GM21529 (cell line): Measurements from ENCODE around the gene NOG.

ENCODE experiments used
- ATAC-seq: cut with Tn5 transposase; IDR thresholded peaks from one replicate; pipeline ENCODE4 v1.9.1; 2021; ENCODE audit not compliant: unreplicated experiment

The NOG gene

DNA sequence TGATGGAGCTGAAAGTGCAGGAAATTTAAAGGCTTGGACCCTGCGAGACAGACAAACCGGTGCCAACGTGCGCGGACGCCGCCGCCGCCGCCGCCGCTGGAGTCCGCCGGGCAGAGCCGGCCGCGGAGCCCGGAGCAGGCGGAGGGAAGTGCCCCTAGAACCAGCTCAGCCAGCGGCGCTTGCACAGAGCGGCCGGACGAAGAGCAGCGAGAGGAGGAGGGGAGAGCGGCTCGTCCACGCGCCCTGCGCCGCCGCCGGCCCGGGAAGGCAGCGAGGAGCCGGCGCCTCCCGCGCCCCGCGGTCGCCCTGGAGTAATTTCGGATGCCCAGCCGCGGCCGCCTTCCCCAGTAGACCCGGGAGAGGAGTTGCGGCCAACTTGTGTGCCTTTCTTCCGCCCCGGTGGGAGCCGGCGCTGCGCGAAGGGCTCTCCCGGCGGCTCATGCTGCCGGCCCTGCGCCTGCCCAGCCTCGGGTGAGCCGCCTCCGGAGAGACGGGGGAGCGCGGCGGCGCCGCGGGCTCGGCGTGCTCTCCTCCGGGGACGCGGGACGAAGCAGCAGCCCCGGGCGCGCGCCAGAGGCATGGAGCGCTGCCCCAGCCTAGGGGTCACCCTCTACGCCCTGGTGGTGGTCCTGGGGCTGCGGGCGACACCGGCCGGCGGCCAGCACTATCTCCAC lies at the start of gene NOG:
TSS of gene NOG (plus strand) at position 54 of the 674 bp plus-strand sequence. CDS start at position 579, 525 bp downstream.
- ATAC-seq, result no peak

DNA sequence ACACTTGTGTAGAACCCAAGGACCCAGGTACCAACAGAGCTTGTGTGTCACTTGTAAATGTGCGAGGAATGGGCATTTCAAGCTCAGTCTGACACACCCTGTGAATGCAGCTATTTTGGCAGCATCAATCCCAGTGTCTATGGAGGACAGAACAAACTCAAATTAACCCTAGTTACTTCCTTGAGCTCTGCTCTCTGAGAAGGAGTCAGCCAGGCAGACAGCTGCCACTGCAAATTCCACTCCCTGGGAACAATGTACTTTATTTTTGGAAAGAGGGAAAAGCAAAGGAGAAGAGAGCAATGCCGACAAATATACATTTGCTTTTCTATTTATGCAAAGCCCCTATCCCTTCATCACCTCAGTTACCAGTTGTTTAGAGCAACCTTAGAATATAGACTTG lies 48.4 kb upstream of the NOG start:
- no peak for ATAC-seq

DNA sequence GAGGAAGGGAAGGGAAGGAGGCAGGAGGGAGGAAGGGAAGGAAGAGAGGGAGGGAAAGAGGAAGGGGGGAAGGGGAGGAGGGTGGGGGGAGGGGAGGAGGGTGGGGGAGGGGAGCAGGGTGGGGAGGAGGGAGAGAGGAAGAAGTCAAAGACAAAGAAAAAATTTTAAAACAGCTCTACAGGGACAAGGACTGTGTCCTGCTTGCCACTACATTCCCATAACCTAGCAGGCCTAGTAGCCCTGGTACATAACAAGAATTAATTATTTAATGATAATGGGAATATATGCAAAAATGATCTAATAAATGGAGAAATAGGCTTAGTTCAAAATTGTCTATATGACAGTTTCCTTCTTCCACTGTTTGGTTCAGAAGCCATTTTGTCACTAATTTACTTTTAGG lies 47.6 kb upstream of the NOG start:
- no peak for ATAC-seq

DNA sequence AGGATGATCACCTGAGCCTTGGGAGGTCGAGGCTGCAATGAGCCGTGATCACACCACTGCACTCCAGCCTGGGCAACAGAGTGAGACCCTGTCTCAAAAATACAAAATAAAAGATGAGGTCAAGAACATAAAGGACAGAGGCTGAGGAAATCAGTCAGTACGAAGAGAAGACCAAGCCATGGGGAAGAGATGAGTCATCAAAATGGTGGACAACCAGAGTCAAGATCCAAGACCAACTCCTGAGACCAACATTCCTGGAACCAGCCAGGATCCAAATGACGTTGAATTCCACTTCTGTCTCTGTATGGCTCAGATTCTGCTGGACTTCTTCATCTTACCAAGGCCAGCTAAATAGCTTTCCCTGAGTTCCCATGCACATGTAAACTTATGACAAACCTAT lies 44.8 kb upstream of the NOG start:
- no peak for ATAC-seq

DNA sequence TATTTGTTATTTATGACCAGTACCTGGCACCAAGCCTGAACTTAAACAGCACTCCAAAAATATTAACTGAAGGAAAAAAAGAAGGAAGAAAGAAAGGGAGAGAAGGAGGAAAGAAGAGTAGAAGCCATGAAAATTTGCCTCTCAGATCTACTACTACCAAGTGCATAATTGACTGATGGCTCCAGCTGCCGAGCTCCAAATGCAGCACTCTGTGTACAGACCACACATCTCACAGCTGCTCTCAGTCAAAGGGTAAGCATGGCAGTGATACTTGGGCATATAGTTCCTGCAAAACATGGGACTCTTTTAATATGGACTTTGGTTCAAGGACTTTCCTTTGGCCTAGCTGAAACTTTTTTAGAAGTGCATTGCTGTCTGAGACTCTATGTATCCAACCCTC lies 44.0 kb upstream of the NOG start:
- ATAC-seq, result no peak

DNA sequence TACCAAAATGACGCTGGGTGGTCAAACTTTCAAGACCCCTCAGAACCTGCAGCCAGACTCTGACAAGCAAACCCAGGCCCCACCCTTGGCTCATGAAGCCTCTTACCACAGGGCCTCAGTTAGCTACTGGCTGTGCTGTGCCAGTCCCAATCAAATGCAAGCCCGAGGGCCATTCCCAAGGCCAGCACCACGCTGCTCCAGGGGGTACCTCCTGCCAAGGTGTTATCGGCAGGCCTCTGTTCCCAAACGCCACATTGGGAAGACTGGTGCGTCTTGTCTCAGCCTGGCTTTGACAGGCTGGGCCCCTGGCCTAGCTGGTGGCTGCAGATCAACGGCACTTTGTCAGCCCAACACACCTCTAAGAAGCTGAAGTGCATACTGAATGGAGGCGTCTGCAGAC lies 35.8 kb upstream of the NOG start:
- ATAC-seq, result no peak

DNA sequence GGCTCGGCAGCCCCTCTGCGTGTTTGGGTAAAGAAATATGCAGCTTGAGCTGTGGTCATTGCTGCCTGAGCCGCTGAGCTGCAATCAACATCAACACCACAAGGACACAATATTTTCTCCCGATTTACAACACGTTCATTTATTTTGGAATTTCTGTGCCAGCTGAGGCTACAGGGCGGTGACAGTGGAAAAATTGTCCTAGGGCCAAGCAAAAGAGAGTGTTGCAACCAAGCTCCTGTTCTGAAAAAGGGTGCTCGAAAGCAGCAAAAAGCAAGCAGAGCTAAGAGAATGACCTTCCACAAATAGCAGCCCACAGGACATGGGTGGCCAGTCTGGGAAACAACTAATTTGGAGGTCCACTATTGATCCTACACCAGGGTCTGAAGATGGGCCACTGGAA lies 35.4 kb upstream of the NOG start:
- no peak for ATAC-seq

DNA sequence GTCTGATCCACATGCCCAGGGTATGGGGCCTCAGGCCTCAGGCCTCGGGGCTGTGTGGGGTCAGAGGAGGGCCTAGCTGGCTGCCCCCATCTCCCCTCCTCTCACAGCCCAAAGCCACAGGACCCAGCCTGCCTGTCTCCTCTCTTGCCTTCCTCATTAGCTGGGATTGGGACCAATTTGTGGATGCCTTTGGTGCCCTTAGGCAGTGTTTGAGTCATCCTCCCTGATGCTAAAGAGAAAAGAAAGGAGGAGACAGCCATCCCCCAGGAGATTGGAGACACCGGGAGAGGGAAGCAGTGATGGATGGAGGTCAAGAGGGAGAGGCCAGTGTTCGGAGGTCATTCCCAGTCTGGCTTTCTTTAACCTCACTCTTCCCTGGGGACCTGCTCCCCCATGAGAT lies 23.3 kb upstream of the NOG start:
- ATAC-seq, result no peak

DNA sequence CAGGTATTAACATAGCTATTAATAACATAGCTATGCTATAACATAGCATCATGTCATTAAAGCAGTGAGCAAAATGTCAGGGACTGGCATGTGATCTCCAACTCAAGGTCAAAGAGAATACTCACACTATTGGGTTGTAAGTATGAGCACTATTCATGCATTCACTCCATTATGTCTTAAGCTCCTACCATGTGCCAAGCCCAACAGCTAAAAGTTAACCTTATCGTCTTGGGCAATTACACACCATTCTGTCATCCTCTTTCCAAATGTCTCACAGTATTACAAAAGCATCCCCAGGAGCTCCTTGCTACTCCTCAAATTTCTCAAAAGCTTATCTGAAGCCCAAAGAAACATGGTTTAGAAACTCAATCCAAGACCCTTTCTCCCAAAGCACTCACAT lies 22.0 kb upstream of the NOG start:
- no peak for ATAC-seq

DNA sequence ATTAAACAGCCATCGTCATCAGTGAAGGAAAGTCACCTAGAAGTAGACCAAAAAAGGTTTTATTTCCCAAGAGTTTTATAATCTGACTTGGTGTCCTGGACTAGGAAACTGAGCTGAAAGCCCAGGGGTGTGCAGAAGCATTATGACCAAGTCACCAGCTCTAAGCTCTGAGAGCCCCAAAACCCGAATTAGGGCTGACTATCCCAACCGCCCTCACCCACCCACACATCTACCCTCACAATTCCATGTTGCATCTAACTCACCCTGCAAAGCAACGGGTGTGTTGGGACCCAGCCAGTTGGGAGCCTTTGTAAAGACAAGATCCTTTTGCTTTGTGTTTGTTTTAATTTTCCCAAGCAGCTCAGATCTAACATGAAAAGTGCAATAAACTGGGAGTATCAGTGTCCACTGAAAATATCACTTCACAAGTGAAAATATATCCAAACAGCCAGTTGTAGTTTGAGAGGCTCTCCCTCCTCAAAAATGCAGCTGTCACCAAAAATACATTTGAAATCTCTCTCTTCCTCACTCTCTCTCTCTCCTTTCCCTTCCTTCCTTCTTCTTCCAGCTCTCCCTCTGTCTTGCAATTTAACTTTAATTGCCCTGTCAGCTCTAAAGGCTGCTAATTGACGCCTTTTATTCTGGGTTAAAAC lies 16.2 kb upstream of the NOG start:
- no peak for ATAC-seq

DNA sequence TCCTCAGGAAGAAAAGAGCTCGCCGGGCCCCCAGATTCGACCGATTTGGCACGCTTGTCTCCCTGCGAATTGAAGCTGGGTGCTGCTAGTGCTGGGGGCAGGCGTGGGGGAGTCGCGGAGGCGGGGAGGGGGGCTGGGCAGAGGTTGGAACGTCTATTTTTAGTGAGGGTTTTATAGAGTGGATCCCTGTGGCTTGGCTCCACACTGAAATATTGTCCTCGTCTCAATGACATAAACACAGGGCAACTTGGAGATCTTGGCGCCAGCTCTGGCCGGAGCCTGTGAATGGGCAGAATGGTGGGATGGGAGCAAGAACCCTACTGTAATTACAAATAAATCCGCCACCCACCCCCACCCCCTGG lies 15.7 kb upstream of the NOG start:
- ATAC-seq, result no peak

DNA sequence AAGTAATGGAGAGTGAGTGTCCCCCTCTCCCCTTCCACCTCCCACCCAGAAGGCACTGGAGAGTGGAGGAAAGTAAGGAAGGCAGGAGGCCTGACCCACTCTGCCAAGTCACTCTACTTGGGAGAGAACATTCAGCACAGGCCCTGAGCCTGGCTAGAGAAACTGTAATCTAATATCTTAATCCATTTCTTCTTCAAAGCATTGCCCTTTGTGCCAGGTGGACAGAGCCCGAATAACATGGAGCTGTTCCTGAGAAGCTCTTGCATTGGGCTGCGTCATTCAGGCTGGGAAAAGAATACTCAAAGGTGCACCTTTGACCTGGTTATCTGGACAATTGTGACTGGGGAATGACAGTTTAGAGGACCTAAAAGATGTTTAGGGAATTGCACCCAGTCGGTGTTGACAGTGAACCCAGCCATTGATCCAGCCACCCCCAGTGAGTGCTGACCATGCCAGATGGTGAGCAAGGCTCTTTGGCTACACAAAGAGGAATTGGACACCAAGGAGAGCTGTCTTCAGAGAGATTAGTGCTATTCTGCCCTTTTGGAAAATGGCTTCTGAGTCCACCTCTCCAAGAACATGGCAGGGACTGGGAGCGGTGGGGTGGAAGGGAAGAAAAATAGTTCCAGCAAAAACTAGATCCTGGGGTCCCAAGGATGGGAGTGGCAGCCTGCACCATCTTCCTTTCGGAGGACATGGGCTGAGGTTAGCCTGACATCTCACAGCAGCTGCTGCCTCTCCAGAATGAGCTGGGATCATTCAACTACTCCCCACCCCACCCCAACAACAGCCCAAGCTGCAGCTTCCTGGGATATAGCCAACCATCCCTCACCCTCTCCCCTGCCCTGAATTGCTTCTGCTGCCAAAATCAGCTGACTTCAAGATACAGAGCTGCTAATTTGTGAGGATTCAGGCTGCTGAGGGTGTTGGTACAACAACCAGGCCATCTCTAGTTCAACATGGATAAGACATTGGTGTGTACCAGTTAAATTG lies 11.6 kb upstream of the NOG start:
- ATAC-seq, result no peak

DNA sequence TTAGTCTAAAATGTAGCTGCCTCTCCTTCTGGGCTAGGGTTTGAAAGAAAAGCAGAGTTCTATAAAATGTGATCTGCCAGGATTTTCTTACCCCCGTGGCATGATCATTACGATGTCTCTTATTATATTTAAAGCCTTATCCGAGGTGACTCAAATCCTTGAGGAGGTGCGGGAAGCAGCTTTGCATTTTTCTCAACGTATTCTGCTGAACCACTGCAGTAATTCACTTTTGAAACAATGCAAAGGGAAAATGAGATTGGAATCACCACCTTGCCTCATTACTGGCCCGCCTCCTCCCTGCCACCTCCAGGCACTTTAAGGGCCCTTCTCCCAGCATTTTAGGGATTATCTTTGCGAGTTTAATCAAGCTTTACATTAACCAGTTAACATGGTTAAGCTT lies 9.7 kb upstream of the NOG start:
- no peak for ATAC-seq

DNA sequence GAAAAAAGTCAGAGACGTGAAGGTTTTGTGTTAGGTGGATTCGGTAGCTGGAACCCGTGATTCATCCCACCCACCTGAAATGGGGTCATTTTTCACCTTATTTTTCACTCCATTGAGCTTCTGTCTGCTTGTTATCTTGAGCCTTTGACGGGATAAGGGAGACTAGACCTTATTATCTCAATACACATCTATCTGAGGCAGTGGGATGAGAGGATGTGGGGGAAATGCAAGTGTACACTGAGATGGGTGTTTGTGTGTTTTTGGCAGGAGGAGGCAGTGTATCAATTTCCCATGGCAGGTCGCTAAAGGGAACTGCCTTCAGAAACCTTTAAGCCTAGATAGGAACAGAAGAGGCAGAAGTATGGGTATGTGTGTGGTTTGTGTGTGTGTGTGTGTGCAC lies 6.2 kb upstream of the NOG start:
- no peak for ATAC-seq

DNA sequence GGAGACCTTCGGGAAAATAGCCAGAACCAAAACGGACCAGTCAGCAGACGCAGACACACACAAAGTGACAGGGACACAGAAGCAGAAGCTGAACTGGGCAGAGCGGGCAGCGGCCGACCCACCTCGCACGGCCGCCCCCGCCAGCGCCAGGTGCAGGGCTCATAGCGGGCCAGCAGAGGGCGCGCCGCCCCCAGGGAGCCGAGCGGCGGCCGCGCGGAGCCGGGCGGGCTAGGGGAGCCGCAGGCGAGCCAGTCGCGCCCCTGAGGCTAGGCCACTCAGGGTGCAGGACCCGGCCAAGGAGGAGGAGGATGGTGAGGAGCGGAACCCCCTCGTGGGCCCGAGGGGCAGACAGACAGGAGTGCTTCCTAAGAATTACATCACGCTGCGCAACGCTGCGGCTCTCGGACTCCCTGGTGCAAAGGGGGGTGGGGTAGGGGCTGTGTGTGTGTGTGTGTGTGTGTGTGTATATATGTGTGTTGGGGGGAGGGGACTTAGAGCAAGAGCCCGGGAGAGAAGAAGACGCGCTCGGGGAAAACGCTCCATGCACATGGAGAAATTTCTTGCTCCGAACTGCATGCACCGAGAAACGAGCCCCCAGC lies 913 bp upstream of the NOG start:
- ATAC-seq, result no peak

DNA sequence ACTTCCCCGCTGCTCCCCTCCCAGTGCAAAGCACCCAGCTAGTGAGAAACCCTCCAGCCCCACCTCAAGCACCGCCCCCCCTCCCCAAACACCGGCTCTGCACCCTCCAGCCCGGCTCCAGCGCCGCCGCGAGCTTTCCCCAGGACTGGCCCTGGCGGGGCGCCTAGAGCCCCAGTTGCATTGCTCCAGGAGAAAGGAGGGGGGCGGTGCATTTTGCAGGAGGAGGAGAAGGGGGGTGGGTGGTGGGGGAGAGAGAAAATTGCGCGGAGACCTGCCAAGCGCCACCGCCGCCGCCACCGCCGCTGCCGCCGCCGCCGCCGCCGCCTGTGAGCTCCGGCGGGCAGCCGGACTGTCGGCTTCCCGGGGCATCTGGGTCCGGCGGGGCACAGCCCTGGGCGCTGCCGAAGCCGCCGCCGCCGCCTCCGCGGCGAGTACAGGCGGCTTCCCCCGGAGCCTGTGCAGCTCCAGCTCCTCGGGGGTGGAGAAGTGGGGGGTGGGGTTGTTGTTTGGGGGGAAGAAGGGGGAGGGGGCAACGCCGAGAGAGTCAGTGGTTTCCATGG lies 333 bp upstream of the NOG start:
- ATAC-seq, result no peak

DNA sequence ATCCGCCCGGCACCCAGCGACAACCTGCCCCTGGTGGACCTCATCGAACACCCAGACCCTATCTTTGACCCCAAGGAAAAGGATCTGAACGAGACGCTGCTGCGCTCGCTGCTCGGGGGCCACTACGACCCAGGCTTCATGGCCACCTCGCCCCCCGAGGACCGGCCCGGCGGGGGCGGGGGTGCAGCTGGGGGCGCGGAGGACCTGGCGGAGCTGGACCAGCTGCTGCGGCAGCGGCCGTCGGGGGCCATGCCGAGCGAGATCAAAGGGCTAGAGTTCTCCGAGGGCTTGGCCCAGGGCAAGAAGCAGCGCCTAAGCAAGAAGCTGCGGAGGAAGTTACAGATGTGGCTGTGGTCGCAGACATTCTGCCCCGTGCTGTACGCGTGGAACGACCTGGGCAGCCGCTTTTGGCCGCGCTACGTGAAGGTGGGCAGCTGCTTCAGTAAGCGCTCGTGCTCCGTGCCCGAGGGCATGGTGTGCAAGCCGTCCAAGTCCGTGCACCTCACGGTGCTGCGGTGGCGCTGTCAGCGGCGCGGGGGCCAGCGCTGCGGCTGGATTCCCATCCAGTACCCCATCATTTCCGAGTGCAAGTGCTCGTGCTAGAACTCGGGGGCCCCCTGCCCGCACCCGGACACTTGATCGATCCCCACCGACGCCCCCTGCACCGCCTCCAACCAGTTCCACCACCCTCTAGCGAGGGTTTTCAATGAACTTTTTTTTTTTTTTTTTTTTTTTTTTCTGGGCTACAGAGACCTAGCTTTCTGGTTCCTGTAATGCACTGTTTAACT lies 1.0 kb downstream of the NOG start:
- ATAC-seq, result no peak

DNA sequence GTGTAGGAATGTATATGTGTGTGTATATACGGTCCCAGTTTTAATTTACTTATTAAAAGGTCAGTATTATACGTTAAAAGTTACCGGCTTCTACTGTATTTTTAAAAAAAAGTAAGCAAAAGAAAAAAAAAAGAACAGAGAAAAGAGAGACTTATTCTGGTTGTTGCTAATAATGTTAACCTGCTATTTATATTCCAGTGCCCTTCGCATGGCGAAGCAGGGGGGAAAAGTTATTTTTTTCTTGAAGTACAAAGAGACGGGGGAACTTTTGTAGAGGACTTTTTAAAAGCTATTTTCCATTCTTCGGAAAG lies 1.6 kb downstream of the NOG start:
- ATAC-seq, result no peak

DNA sequence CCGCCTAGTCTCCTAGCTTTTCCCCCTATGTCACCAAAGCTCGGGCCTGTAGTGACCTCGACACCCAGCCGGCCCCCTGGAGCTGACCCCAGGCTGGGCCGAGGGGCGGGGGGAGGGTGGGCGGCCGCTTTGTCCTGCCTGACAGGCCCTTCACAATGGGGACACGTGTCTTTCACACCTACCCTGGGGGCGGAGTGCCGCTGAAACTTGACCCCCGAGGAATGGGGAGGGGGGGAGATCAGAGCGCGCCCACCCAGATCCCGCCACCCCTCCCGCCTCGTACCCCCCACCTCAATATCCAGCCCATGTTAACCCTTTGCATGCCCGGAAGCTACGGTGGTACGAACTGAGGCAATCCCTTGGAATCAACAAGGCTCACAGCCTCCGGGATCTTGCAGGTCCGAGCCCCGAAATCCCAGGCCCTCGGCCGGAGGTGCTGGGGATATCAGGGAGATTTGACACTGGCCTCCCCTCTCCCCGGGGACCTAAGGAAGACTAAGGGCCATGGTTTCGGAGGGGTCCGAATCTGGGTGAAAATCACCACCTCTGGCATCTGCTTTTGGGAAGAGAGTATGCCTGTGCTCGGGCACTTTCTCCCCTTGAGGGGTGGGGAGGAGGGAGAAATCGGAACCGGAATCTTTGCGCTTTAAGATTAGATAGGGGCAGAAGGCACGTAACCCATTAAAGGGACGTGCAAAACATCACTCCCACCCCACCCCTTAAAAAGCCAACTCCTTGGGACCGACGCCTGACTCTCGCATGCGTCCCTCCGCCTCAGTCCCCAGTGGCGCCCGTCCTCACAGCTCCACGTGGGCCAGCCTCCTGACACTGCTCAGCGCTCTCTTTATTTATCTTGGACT lies 2.6 kb downstream of the NOG start:
- no peak for ATAC-seq
